ENCODE data around the gene UBE3D. TPM values are rescaled to one million over a fixed set of nuclear protein-coding genes. Genes with fewer than 3 reads are reported as not detected.

UBE3D gene
- total and polyA plus RNA-seq, 2 of the 8 experiments (the other 6 are each of a cell fraction or from before 2014, with no cell fraction given): 5.7 to 16.3 TPM

- TF ChIP-seq E2F6 (IDR thresholded peaks at IDR 0.05) (no peak), BACH1 (IDR thresholded peaks at IDR 0.05; ENCODE audit: low read length) (no peak), CREB1 (IDR thresholded peaks at IDR 0.05) (no peak)
These were observed 47.6 kb upstream of the UBE3D start (continued) for GRCh38 chr6:83113258-83113657.

Data from H1 (cell line).